ENCODE data around the gene PHF21B.
"Not testable (repeated sequence)": the region's sequence is repeated elsewhere in the genome, so short reads cannot be mapped to it uniquely, and the experiment has no call there.

Gene PHF21B

GRCh38 chr22:44859641-44860040 lies 150.2 kb downstream of the PHF21B start (continued):
- TF ChIP-seq ZNF518A (tag by site-specific recombination; conservative IDR thresholded peaks at IDR 0.05; ENCODE audit: low read depth) (no peak), ZSCAN23 (tag by site-specific recombination; IDR thresholded peaks at IDR 0.05) (no peak)

GRCh38 chr22:44858819-44859218 lies 151.0 kb downstream of the PHF21B start:
- H3K27ac ChIP-seq (ENCODE audit: extremely low read depth, low read depth, low read length); H3K9me3 ChIP-seq (ENCODE audit: control insufficient read depth, insufficient read depth, low read depth, low read length); H3K4me1 ChIP-seq (ENCODE audit: control insufficient read depth, insufficient read depth, low read length); POLR2A ChIA-PET; CTCF ChIA-PET; H3K4me3 ChIP-seq (ENCODE audit: low read depth, low read length): not testable (repeated sequence)
- H3K36me3 ChIP-seq (ENCODE audit: control insufficient read depth in 2 of 2, insufficient read depth in 1 of 2, low read length in 2 of 2): peaks cover 0 to 15% of the 10 kb centered on the region in 2 experiments; a peak in 2 of 3 replicates

GRCh38 chr22:44855855-44856254 lies 153.9 kb downstream of the PHF21B start:
- CTCF ChIA-PET: no interaction called here
- H3K4me3 ChIP-seq (ENCODE audit: low read depth, low read length): no peak overlapping the region

GRCh38 chr22:44854641-44855040 lies 155.2 kb downstream of the PHF21B start:
- H3K36me3 ChIP-seq (ENCODE audit: control insufficient read depth in 2 of 2, insufficient read depth in 1 of 2, low read length in 2 of 2); H3K9me3 ChIP-seq (ENCODE audit: control insufficient read depth, insufficient read depth, low read depth, low read length); H3K4me1 ChIP-seq (ENCODE audit: control insufficient read depth, insufficient read depth, low read length); H3K27ac ChIP-seq (ENCODE audit: extremely low read depth, low read depth, low read length); POLR2A ChIA-PET; CTCF ChIA-PET; H3K4me3 ChIP-seq (ENCODE audit: low read depth, low read length): not testable (repeated sequence)

More at GRCh38 chr22:44855855-44856254, 153.9 kb downstream of the PHF21B start:
- Histone ChIP-seq H3K4me1 (ENCODE audit: control insufficient read depth, insufficient read depth, low read length) (no peaks in the 10 kb centered on the region), H3K9me3 (ENCODE audit: control insufficient read depth, insufficient read depth, low read depth, low read length) (no peaks in the 10 kb centered on the region), H3K36me3 (ENCODE audit: control insufficient read depth in 2 of 2, insufficient read depth in 1 of 2, low read length in 2 of 2) (peaks cover 0 to 4% of the 10 kb centered on the region in 2 experiments; a peak in 2 of 3 replicates), H3K27ac (ENCODE audit: extremely low read depth, low read depth, low read length) (no peak overlapping the region)
- POLR2A ChIA-PET: no interaction called here
- peak; percentile 28; the same call in 1 of the 2 replicates for TF ChIP-seq ZFHX2 (tag by site-specific recombination; conservative IDR thresholded peaks at IDR 0.05)
- no peak for TF ChIP-seq ZBTB48 (tag by site-specific recombination; IDR thresholded peaks at IDR 0.05)
- TF ChIP-seq EGR2 (tag by site-specific recombination; IDR thresholded peaks at IDR 0.05; ENCODE audit: low read depth): 0 out of 2 replicates have a peak, but pooled peaks have one; percentile 7

- H3K4me3 ChIP-seq (ENCODE audit: low read depth, low read length): no peak overlapping the region
- ChIA-PET CTCF (interaction anchor here (0.6 kb wide), 1 partner anchor 21 kb away, joined by 3 read pairs; no protein-coding TSS in a partner anchor), POLR2A (no interaction called here)
- no peaks in the 10 kb centered on the region for H3K4me1 ChIP-seq (ENCODE audit: control insufficient read depth, insufficient read depth, low read length)
- H3K27ac ChIP-seq (ENCODE audit: extremely low read depth, low read depth, low read length): no peak overlapping the region
- TF ChIP-seq ZNF513 (tag by site-specific recombination; IDR thresholded peaks at IDR 0.05) (no peak), SP2 (tag by site-specific recombination; IDR thresholded peaks at IDR 0.05) (no peak), SETDB1 (IDR thresholded peaks at IDR 0.05; ENCODE audit: insufficient read length, low read length) (no peak), ZSCAN23 (tag by site-specific recombination; IDR thresholded peaks at IDR 0.05) (no peak), SP3 (tag by site-specific recombination; IDR thresholded peaks at IDR 0.05) (no peak), GFI1B (tag by site-specific recombination; IDR thresholded peaks at IDR 0.05) (no peak), OSR2 (tag by site-specific recombination; IDR thresholded peaks at IDR 0.05) (no peak), SCRT2 (tag by site-specific recombination; IDR thresholded peaks at IDR 0.05) (no peak), ZNF558 (tag by site-specific recombination; IDR thresholded peaks at IDR 0.05) (no peak), GLI4 (tag by site-specific recombination; IDR thresholded peaks at IDR 0.05) (no peak), ZNF366 (tag by site-specific recombination; conservative IDR thresholded peaks at IDR 0.05) (no peak), ZNF121 (tag by site-specific recombination; IDR thresholded peaks at IDR 0.05) (no peak), ZNF621 (tag by site-specific recombination; IDR thresholded peaks at IDR 0.05) (no peak), HOXC10 (CRISPR knock-in tag; IDR thresholded peaks at IDR 0.05) (no peak)
- peaks cover 0 to 11% of the 10 kb centered on the region in 2 experiments; a peak in 2 of 3 replicates for H3K36me3 ChIP-seq (ENCODE audit: control insufficient read depth in 2 of 2, insufficient read depth in 1 of 2, low read length in 2 of 2)
- no peaks in the 10 kb centered on the region for H3K9me3 ChIP-seq (ENCODE audit: control insufficient read depth, insufficient read depth, low read depth, low read length)
Measured at GRCh38 chr22:44850946-44851345, 158.9 kb downstream of the PHF21B start.

All from HEK293 (cell line).